Stimulated activated naive CD8-positive, alpha-beta T cell treated with anti-CD3 and anti-CD28 coated beads, Interleukin-15, Interleukin-2, amounts not matched to agents 100 U/mL and 50 U/mL, for 24 hours (primary cell): Measurements from ENCODE around the gene FAM3D.
"Not testable (repeated sequence)": the region's sequence is repeated elsewhere in the genome, so short reads cannot be mapped to it uniquely, and the experiment has no call there.

ENCODE experiments used
- ATAC-seq: fragments of 150-1000 bp; cut with Tn5 transposase; one replicate; pipeline ENCODE4 v1.10.0; 2021
- DNase-seq: peaks from one replicate; pipeline ENCODE4 v3.0.0; 2021

FAM3D gene

DNA sequence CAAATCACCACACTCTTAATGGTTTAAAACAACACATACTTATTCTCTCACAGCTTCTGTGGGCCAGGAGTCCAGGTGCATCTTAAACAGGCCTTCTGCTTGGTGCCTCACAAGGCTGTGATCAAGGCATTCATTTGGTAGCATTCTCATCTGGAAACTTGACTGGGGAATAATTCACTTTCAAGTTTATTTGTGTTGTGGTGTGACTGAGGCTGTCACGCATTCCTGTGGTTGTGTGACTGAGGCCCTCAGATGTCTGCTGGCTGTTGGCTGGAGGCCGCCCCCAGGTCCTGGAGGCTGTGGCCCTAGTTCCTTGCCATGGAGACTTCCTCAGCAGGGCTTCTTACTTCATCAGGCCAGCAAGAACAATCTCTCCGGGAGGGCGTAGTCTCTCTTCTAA is 16.9 kb upstream of the FAM3D start:
- ATAC-seq (peak; percentile 50), DNase-seq (peak; percentile 17)

DNA sequence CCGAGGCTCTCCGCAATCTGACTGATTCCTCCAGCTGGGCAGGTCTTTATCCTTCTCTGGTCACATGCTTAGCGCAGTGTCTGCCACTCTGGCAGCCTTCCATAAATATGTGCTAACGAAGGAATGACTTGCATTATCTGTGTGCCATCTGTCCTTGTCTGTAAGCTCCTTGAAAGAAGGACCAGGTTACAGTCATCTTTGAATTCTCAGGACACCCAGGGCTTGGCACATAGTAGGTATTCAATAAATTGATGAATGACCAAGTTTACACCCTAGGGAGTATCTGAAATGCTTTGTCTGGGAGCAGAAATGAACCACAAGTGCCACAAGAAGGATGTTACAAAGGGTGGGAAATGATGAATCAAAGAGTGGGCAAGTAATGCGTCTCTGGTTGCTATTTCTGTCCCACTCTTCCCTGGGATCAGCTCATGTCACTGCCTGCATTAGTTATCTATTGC is 16.5 kb upstream of the FAM3D start:
- ATAC-seq (peak; percentile 35), DNase-seq (no peak)

DNA sequence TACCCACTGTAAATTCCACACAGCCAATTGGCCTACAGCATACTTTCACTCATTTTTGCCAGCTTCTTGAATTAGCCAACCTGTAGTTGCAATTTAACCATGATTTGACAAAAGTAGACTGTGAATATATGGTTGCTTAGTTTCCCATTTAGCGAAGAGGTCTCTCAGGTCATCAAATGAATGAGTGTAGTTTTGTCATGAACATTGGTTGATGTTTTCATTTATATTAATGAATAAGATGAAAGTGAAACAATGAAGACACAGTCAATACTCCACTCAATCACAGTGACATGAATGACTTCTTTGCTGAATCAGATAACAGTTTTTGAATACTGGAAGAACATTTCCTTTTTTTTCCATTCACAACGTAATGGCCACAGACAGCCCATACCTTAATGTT is 15.3 kb upstream of the FAM3D start:
- no peak for ATAC-seq
- no peak for DNase-seq

DNA sequence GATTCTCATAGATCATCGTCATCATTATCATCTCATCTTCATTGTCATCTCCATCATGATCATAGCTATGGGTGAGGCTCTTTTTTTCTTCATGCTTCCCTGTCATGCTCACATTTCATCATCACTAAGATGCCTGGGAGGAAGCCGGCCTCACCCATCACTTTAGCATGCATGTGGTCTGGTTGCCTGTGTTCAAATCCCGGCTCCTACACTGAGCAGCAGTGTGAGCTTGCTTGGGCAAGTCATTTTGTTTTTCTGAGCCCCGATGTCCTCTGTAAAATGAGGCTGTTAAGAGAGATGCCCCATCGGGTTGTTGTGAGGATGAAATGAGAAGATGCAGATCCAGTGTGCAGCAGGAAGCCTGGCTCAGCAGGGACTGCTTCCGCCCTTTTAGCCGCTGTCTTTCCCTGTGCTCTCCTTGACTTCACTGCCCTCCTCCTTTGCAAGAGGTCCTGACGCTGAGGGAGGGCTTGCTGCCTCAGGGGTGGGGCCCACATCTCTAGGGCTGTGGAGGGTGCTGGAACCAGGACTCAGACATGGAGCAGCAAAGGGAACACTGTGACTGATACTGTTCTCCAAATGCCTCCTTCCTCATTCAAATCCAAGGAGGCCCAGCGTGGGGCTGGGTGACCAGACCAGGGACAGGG is 14.4 kb upstream of the FAM3D start:
- ATAC-seq (no peak), DNase-seq (no peak)

DNA sequence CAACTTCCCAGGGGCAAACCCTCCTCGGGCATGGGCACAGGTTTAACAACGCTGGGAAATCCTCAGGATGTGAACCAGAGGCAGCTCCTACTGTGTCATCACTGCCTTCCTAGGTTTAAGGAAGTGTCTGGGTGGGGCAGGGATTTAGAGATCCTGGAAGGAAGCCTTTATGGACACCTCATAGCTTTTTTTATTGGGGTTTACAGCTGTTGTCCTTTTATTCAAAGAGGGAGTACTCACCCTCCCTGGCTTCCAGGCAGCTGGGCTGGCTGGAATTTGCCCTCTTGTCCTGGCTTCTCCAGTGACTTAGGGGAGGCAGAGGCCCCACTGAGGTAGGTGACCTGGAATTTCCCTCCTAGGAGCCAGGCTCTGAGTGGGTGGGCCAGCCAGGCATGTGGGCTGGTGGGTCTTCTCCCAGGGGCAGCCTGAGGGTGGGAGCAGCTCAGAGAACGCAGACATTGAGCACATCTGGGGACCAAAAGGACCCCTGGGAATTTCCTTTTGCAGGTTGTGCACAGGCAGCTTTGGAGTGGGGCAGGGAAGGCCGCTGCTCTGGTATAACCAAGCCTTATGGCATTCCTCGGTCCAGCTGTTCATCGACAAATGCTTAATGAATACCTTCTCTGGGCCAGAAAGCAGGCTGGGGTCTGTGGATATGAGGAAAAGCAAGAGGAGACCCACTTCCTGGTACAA is 13.5 kb upstream of the FAM3D start:
- ATAC-seq: no peak
- no peak for DNase-seq

DNA sequence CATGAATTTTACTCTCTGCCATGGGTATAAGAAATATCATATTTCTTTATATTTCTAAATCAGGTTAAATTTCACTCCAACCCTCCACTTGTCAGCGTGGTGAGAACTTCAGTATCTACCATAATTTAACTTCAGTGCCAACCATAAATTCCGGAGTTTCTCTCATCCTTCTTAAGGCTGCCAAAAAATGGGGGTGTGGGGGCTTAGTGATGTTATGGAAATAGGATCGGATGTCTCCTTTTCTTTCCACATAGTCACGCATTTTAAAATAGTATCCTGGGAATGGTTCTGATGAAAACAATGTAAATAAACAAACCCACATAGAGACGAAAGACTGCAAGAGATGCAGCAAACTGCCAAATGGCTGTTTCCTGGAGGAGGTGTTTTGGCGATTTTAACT is 12.9 kb upstream of the FAM3D start:
- no peak for DNase-seq
- no peak for ATAC-seq

DNA sequence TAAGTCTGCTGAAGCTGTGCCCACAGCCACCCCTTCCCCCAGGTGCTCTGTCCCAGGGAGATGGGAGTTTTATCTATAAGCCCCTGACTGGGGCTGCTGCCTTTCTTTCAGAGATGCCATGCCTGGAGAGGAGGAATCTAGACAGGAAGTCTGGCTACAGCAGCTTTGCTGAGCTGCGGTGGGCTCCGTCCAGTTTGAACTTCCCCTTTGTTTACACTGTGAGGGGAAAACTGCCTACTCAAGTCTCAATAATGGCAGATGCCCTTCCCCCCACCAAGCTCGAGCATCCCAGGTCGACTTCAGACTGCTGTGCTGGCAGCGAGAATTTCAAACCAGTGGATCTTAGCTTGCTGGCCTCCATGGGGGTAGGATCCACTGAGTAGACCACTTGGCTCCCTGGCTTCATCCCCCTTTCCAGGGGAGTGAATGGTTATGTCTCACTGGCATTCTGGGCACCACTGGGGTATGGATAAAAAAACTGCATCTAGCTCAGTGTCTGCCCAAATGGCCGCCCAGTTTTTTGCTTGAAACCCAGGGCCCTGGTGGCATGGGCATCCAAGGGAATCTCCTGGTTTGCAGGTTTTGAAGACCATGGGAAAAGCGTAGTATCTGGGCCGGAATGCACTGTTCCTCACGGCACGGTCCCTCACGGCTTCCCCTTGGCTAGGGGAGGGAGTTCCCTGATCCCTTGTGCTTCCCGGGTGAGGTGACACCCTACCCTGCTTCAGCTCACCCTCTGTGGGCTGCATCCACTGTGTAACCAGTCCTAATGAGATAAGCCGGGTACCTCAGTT is 11.8 kb upstream of the FAM3D start:
- ATAC-seq, DNase-seq: not testable (repeated sequence)

DNA sequence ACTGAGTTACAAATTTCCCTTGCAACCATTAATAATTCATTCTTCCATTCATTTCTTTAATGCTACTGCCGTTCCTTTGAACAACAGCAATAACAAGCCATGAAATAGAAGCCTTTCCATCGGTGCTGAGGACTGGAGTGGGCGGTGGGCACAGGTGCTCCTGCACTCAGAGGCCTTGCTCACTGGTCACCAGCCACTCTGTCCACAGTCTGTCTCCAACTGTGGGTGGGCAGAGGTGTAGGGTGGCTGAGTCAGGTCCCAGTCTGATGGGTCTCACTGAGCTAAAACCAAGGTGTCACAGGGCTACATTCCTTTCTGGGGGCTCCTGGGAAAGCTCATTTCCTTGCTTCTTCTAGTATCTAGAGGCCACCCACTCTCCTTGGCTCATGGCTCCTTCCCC is 6.3 kb upstream of the FAM3D start:
- ATAC-seq (no peak), DNase-seq (no peak)

DNA sequence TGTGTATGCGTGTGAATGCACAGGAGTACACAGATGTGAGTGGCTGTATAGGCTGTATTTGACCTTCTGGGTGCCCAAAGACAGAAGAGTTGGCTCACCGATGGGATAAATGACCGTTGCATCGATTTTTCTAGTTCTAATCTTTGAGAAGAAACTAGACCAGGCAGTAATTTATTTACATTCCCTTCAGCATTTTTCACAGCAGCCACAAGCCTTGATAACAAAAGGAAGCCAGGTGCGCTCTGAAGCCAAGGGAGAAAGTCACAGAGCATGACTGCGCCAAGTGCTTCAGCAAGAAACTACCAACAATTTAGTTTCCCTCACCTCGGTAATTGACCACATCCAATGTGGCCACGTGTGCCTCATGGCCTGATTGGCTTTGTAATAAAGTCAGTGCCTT is 5.9 kb upstream of the FAM3D start:
- no peak for ATAC-seq
- no peak for DNase-seq

DNA sequence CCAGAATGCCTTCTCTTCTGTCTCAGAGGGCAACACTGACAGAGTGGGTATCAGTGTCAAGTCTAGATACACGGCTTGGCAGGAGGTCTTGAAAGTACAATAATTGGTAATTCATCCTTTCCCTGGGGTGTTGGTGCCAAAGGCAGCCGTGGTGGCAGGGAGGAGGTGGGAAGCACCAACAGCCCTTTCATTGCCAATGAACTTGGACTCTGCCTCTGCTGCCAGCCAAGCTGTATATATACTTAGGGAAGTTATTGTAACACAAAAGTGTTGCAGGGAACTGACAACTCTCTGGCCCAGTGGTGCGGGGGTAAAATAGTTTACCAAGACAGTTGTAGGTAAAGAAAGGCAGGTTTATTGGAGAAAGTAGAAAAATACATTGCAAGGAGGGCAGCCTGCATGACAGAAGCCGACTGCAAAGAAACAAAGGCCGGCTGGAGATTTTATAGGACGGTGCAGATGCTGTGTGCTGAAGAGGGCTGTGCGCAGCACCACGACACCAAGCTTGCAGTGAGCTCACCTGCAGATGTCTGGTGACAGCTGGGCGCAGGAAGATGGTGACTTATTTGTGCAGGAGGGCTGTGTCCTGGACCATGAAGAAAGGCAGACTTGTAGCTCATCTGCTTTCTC is 4.0 kb upstream of the FAM3D start:
- ATAC-seq (no peak), DNase-seq (no peak)

DNA sequence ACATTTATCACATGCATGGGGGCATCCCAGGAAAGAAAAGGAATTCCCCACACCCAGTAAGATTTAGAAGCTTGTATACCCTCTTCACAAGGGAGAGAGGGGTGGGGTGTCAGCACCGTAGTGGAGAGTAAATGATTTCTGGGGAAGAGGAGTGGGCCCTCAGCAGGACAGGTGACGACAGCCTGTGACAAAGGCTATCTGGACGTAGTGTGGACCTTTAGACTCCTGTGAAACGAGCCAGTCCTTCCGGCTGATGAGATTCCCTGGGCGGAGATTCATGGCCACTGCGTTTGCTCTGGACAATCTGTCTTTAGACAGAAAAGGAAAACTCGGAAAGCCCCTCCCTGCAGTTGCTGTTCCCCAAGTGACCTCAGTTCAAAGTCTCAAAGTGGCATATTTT is 1.7 kb upstream of the FAM3D start:
- DNase-seq: no peak
- no peak for ATAC-seq

DNA sequence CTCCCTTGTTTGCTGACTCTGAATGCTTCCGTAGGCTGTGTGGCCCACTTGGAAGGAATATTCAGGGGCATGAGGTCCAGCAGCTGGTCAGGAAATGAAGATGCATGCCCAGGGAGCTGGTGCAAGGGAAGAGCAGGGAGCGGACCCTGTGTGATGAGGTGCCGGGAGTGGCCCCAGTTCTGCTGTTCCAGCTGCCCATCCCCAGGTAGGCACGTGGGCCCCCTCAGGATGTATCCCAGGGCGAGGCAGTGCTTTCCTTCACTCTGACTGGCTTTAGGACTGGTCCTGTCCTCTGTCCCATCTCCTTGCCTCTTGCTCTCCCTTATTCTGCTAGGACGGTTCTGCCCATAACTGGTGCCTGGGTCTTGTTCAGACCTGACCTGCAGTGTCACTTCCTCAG is 1.1 kb upstream of the FAM3D start:
- DNase-seq (no peak), ATAC-seq (no peak)

DNA sequence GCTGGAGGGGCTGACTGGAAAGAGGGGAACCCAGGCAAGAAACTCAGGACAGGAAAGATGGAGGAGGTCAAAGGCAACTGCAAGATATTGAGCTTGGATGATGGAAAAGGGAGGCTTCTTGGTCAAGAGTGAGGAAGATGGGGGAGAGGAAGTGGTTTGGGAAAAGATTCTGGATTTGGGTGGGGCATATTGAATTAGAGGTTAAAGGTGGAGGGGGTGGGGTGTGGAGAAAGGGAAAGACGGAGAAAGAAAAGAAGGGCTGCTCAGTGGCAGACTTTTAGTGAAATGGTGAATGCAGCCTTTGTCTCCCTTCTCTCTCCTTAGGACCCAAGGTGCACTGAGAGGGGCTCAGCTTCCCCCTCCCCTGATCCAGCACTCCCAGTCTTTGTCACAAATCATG is 655 bp upstream of the FAM3D start:
- ATAC-seq (no peak), DNase-seq (no peak)

DNA sequence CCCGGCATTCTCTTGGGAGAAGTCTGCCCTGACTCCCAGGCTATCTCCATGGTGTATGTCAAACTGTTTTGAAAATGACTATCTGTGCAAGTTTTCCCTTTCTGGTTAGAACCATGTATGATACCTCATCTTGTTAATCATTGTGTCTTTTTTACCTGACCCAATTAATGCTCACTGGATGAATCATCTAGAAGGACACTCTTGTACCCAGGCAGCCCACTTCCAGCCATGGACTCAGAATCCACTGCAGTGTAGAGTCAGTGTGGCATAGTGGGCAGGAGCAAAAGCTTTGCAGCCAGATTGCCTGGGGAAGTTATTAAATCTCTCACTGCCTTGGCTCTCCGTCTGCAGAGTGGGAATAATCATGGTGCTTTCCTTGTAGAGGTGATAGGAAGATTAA is 1.2 kb downstream of the FAM3D start:
- DNase-seq: no peak
- ATAC-seq: no peak

DNA sequence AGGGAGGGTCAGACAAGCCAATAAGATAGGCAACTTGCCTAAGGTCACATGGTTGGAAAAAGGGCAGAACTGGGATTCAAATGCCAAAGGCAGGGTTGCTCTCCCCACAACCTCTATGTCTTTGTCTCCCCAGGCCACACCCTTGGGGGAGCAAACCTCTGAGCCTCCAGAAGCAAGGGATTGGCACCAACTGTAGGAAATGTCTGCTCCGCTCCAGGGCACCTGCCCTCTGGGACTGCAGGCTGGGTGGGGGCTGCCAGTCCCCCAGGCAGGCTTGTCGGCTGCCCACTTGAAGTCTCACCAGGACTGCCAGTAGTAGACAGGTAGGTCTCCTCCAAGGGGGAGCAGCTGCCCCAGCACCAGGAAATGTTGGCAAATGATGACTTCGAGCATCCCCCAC is 2.0 kb downstream of the FAM3D start:
- no peak for ATAC-seq

DNA sequence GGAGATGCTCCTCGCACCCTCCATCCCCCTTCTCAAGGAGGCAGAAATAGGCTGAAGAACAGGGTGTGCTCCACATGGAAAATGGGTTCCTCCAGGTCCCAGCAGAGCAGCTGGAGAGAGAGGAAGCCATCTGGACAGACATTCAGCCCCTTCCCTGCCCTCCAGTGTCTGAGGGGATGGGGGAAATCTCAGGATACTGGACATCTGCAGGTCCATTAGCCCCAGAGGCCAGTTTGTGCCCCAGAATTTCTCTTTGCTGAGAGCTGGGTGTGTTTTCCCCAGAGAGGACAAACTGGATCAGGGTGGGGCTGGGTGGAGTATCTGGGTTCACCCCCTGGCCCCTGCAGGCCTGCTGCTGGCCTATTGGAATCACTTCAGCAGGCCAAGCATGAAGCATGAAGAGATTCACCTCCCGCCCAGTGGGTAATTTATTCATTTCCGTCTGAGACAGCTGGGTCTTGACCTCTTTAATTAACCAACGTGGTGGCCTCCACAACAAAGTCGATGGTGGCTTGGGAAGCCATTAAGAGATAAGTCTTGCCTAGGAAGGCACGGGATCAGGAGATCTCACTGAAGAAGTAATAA is 4.6 kb downstream of the FAM3D start:
- ATAC-seq: no peak

More for the DNA sequence above, 2.0 kb downstream of the FAM3D start:
- DNase-seq: no peak

DNA sequence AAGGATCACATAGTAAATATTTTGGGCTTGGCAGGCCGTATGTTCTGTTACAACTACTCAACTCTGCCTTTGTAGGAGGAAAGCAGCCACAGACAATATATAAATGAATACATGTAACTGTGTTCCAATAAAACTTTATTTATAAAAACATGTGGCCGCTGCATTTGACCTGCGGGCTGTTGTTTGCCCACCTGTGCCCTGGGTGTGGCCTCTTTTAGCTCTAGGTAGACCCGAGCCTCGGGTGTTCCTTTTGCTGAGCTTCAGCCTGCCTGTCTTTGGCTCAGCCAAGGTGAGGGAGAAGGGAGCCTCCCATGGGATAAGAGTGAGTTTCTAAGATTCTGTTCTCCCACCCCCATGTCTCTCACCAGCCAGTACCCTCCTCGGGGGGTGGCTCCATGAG is 5.6 kb downstream of the FAM3D start:
- DNase-seq (no peak), ATAC-seq (no peak)

More for the DNA sequence above, 4.6 kb downstream of the FAM3D start:
- DNase-seq: no peak

DNA sequence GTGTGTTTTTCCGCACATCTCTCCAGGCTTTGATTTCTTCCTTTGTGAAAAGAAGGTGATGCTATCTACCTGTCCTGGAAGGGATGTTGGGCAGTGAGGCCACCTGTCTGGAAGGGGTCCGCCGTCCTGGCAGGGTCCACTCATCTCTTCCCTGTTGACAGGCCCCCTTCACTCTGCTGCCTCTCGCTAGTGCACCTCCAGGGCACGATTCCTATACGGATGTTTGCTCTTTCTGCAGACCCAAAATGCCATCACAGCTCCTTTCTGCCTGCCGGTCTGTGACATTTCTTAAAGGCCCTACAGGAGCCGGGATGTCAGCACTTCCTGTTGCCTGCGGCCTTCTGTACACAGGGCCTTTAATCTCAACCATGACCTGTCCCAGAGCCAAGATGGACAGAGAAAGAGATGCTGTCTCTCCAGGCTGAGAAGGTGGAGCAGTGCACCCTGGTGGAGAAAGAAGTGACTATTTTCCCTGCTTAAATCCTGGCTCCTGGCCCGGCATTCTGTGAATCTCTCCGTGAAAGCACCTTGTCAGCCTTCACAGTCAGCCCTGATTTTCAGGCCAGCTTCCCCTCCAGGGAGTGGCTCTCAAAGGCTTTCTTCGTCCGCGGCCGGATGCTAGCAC is 7.4 kb downstream of the FAM3D start:
- ATAC-seq (no peak), DNase-seq (no peak)

DNA sequence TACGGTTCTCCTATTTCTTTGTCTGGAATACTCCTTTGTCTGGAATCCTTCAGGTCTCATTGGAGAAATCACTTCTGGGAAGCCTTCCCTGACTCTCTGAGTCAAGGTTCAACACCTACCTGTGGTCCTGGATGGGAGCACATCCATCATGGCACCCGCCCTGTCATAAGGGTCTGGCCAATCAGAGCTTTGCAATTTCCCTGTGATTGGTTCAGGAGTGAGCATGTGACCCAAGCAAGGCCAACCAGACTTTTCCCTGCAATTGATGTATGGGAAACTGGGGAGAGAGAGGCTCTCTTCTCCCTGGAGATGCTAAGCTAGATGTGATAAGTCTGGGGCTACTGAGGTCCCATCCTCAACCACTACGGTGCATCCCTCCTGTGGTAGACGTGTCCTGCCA is 8.1 kb downstream of the FAM3D start:
- DNase-seq (no peak), ATAC-seq (no peak)

DNA sequence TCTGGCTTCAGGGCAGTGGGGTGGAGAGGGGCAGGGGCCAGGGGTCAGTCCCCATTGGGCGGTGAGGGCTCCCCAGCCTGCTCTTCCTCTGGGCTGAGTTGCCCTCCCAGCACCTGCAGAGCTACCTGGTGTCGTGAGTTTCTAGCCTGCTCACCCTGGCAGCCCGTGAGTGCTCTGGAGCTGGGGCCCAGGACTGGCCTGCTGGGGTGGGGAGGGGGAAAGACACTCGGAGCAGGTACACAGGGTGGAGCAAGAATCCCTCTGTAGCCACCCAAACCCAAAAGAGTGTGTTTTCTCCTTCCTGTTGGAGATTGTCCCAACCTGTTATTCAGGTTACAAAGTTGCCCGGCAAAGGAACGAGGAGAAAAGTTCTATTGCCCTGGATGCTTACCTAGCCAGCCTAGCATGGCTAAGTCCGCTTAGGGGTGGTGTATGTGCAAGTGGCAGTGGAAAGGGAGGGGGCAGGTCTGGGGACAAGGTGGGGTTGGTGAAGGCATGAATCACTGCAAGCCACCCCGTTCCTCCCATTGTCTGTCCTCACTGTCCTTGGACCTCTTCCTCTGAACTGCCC is 8.9 kb downstream of the FAM3D start:
- no peak for DNase-seq
- ATAC-seq: no peak

DNA sequence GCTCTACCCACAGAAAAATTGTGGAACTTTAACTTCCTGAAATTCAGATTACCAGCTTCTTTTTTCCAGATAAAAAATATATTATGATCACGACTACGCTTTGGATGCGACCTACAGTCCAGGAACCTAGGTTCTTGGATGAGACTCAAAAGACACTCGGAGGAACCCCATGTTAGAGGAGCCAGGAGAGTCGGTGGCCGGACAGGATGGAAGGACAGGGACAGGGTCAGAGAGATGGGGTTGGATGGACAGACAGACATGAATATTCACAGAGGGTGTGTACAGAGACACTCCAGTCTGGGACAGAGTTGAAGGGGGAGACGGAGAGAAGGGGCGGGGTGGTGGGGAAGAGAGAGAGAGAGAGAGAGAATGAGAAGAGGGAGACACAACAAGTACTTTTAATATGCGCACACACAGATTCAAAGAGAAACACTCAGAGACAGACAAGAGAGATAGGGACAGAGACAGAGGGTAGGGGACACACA is 9.5 kb downstream of the FAM3D start:
- DNase-seq (no peak), ATAC-seq (no peak)
